B cell (primary cell): ENCODE measurements around the gene TSKU. TPM values are rescaled to one million over a fixed set of nuclear protein-coding genes. Genes with fewer than 3 reads are reported as not detected.

Experiments
- ATAC-seq: fragments of 200-7000 bp; cut with Tn5 transposase; one replicate; pipeline ENCODE4 v1.10.0; 2021; ENCODE audit warnings: low read depth, mild to moderate bottlenecking, moderate number of reproducible peaks, moderate library complexity
- CTCF ChIA-PET: fragments of 350-600 bp; sonication (Branson Sonifier 250); formaldehyde crosslinking; loops from one replicate; lab custom pipeline; 2021; ENCODE audit warnings: antibody characterized with exemption, inconsistent platforms; lab: Charles Lee
- POLR2A ChIA-PET: fragments of 350-600 bp; sonication (Branson Sonifier 250); formaldehyde crosslinking; loops from one replicate; lab custom pipeline; 2021; ENCODE audit warnings: antibody characterized with exemption; lab: Charles Lee
- DNase-seq: peaks from one replicate; pipeline ENCODE4 v3.0.0; 2013
- H2AFZ ChIP-seq: 2 replicates; pipeline ENCODE4 v1.6.1; 2012; ENCODE audit warnings: mild to moderate bottlenecking, low read depth, low read length; ENCODE audit not compliant: insufficient read depth, poor library complexity, severe bottlenecking
- H3K27ac ChIP-seq, 2 donors: 1 replicate in 1 of 2; 2 replicates in 1 of 2; pipeline ENCODE4 v1.5.1; 2012 to 2013; ENCODE audit warnings: low read length in 2 of 2, mild to moderate bottlenecking in 2 of 2, moderate library complexity in 1 of 2
- H3K27me3 ChIP-seq, 4 experiments: fragments of 200-600 bp in 1 of 4; sonication (generic) in 1 of 4; replicated peaks in 1 of 4; 1 replicate in 2 of 4; 2 replicates in 2 of 4; pipeline versions ENCODE4 v1.6.1 to v1.7.0; 2013 to 2016; ENCODE audit warnings: low read length in 3 of 4, mild to moderate bottlenecking in 2 of 4, mixed read lengths in 1 of 4, moderate library complexity in 1 of 4; ENCODE audit not compliant: insufficient read depth in 4 of 4, control insufficient read depth in 3 of 4; ENCODE audit errors: control extremely low read depth in 1 of 4
- H3K36me3 ChIP-seq, 2 experiments: replicated peaks in 1 of 2; 1 replicate in 1 of 2; 2 replicates in 1 of 2; pipeline versions ENCODE4 v1.6.1 to v1.7.1; 2013; ENCODE audit warnings: low read length in 1 of 2; ENCODE audit not compliant: insufficient read depth in 2 of 2, control insufficient read depth in 1 of 2; ENCODE audit errors: control extremely low read depth in 1 of 2, extremely low read depth in 1 of 2
- H3K4me1 ChIP-seq, 2 donors: fragments of 200-600 bp in 1 of 2; sonication (generic) in 1 of 2; 1 replicate in 1 of 2; 2 replicates in 1 of 2; pipeline versions ENCODE4 v1.5.1 to v1.6.1; 2013 to 2017; ENCODE audit warnings: low read length in 2 of 2; ENCODE audit not compliant: control insufficient read depth in 2 of 2, insufficient read depth in 2 of 2
- H3K4me2 ChIP-seq: replicated peaks from 2 replicates; pipeline ENCODE3; 2012; ENCODE audit warnings: mild to moderate bottlenecking, low read depth, low read length; ENCODE audit not compliant: poor library complexity, severe bottlenecking
- H3K4me3 ChIP-seq, 5 experiments: fragments of 200-600 bp in 1 of 5; sonication (generic) in 1 of 5; 1 replicate in 3 of 5; 2 replicates in 2 of 5; pipeline versions ENCODE4 v1.5.1 to v1.7.0; 2011 to 2016; ENCODE audit warnings: low read length in 4 of 5, mild to moderate bottlenecking in 4 of 5, low read depth in 2 of 5, control low read depth in 1 of 5, moderate library complexity in 1 of 5; ENCODE audit not compliant: insufficient read depth in 1 of 5; ENCODE audit errors: control extremely low read depth in 1 of 5, extremely low read depth in 1 of 5
- H3K79me2 ChIP-seq: fragments of 200-600 bp; sonication (generic); one replicate; pipeline ENCODE4 v1.6.0; 2016; ENCODE audit warnings: low read length; ENCODE audit not compliant: control insufficient read depth, insufficient read depth
- H3K9ac ChIP-seq: fragments of 200-600 bp; sonication (generic); 2 replicates; pipeline ENCODE4 v1.6.1; 2017; ENCODE audit warnings: mild to moderate bottlenecking, low read length, moderate library complexity
- H3K9me3 ChIP-seq, 3 donors: one replicate each; pipeline versions ENCODE4 v1.6.1 to v1.7.1; 2013; ENCODE audit warnings: low read length in 2 of 3; ENCODE audit not compliant: control insufficient read depth in 2 of 3, insufficient read depth in 1 of 3; ENCODE audit errors: control extremely low read depth in 1 of 3
- H4K20me1 ChIP-seq: 2 replicates; pipeline ENCODE4 v1.6.0; 2012; ENCODE audit warnings: mild to moderate bottlenecking, low read length; ENCODE audit not compliant: insufficient read depth, control insufficient read depth, poor library complexity, severe bottlenecking
- H3K27ac Mint-ChIP-seq: one replicate; pipeline ENCODE4 v1.8.0; 2021; ENCODE audit warnings: mixed read lengths
- H3K27me3 Mint-ChIP-seq: one replicate; pipeline ENCODE4 v1.8.0; 2021; ENCODE audit warnings: mixed read lengths
- H3K4me1 Mint-ChIP-seq: one replicate; pipeline ENCODE4 v1.8.0; 2021; ENCODE audit warnings: mixed read lengths
- H3K4me3 Mint-ChIP-seq: one replicate; pipeline ENCODE4 v1.8.0; 2021; ENCODE audit warnings: mixed read lengths
- H3K9me3 Mint-ChIP-seq: one replicate; pipeline ENCODE4 v1.8.0; 2022; ENCODE audit warnings: mixed read lengths; ENCODE audit not compliant: insufficient read depth
- CTCF ChIP-seq: fragments of 200-600 bp; IDR thresholded peaks from one replicate; pipeline ENCODE4 v1.8.0; 2022; ENCODE audit warnings: antibody characterized with exemption, mild to moderate bottlenecking
- EZH2 ChIP-seq: IDR thresholded peaks from 2 replicates; pipeline ENCODE4 v1.6.1; 2012; ENCODE audit warnings: borderline replicate concordance, low read depth, mild to moderate bottlenecking, moderate library complexity, low read length; ENCODE audit not compliant: insufficient read depth, poor library complexity, severe bottlenecking
- WGBS: methylation state at CpG from one replicate; pipeline ENCODE4 v1.1.5; 2013; ENCODE audit warnings: missing lambda C conversion rate; ENCODE audit not compliant: insufficient coverage; 5-methylcytosine and 5-hydroxymethylcytosine counted together
- intact Hi-C: fragments of 100-400 bp; cut with micrococcal nuclease; formaldehyde crosslinking; loops from one replicate; pipeline ENCODE4 v1.10.0; 2022
- polyA plus RNA-seq: library from polyadenylated mRNA; depleted of rRNA; stranded (reverse); fragments of >200 nt; gene quantifications from 2 replicates; pipeline ENCODE4 v1.2.3, GENCODE V29; 2012
- total RNA-seq, 2 donors: library from RNA; stranded (reverse); fragments of 120-200 nt in 1 of 2; gene quantifications; 1 replicate in 1 of 2; 2 replicates in 1 of 2; pipeline versions ENCODE4 v1.2.3 to v1.2.4, GENCODE V29; 2013 to 2022

TSKU gene
- total and polyA plus RNA-seq, 2 donors (not counting 1 experiment from before 2014, with no cell fraction given): not detected

GRCh38 chr11:76802621-76803020, 19.5 kb downstream of the TSKU start:
- H3K4me2 ChIP-seq: no peak overlapping the region
- peaks cover 0 to 4% (median 0%) of the 10 kb centered on the region in 3 donors for H3K9me3 ChIP-seq
- no peak overlapping the region for H3K9ac ChIP-seq
- ATAC-seq (no peak), DNase-seq (no peak)
- no peaks in the 10 kb centered on the region for H3K36me3 ChIP-seq
- Mint-ChIP-seq H3K27ac (no peak overlapping the region), H3K9me3 (no peaks in the 10 kb centered on the region), H3K27me3 (peaks cover 45% of the 10 kb centered on the region), H3K4me1 (peaks cover 11% of the 10 kb centered on the region), H3K4me3 (no peak overlapping the region)
- H3K4me3 ChIP-seq: no peak overlapping the region
- TF ChIP-seq EZH2: no peak
- no peak for TF ChIP-seq CTCF
- intact Hi-C loops: no loop called here
- H3K27me3 ChIP-seq: peaks cover 0 to 38% (median 10%) of the 10 kb centered on the region in 4 experiments
- no peak overlapping the region for H2AFZ ChIP-seq
- no peaks in the 10 kb centered on the region for H3K79me2 ChIP-seq
- no peaks in the 10 kb centered on the region for H4K20me1 ChIP-seq
- peaks cover 5 to 15% of the 10 kb centered on the region in 2 donors for H3K4me1 ChIP-seq
- 89% methylated on average over 3 of the region's 4 CpGs for WGBS
- H3K27ac ChIP-seq: no peak overlapping the region
- CTCF ChIA-PET: interaction anchor here (0.8 to 9.0 kb wide), 4 partner anchors 9 to 289 kb away, joined by 3 to 70 read pairs (median 7); no protein-coding TSS in a partner anchor
- POLR2A ChIA-PET: no interaction called here

GRCh38 chr11:76803023-76803422, 19.9 kb downstream of the TSKU start:
- TF ChIP-seq EZH2: no peak
- TF ChIP-seq CTCF: no peak
- no peak overlapping the region for H3K9ac ChIP-seq
- Mint-ChIP-seq H3K4me3 (no peak overlapping the region), H3K9me3 (no peaks in the 10 kb centered on the region), H3K4me1 (peaks cover 11% of the 10 kb centered on the region), H3K27ac (no peak overlapping the region), H3K27me3 (peaks cover 47% of the 10 kb centered on the region)
- H3K79me2 ChIP-seq: no peaks in the 10 kb centered on the region
- H4K20me1 ChIP-seq: no peaks in the 10 kb centered on the region
- CTCF ChIA-PET: interaction anchor here (0.8 to 9.0 kb wide), 4 partner anchors 9 to 288 kb away, joined by 3 to 70 read pairs (median 7); no protein-coding TSS in a partner anchor
- POLR2A ChIA-PET: no interaction called here
- no peaks in the 10 kb centered on the region for H3K36me3 ChIP-seq
- no peak for DNase-seq
- H3K27me3 ChIP-seq: peaks cover 0 to 40% (median 10%) of the 10 kb centered on the region in 4 experiments
- H2AFZ ChIP-seq: no peak overlapping the region
- intact Hi-C loops: no loop called here
- WGBS: no CpG with 5 or more reads among the region's 3 CpGs
- H3K9me3 ChIP-seq: peaks cover 0 to 4% (median 0%) of the 10 kb centered on the region in 3 donors
- H3K4me2 ChIP-seq: no peak overlapping the region
- no peak for ATAC-seq
- H3K27ac ChIP-seq: no peak overlapping the region
- H3K4me3 ChIP-seq: no peak overlapping the region
- peaks cover 5 to 15% of the 10 kb centered on the region in 2 donors for H3K4me1 ChIP-seq
